Measurements from ENCODE around the gene RAPGEF3.

DNA sequence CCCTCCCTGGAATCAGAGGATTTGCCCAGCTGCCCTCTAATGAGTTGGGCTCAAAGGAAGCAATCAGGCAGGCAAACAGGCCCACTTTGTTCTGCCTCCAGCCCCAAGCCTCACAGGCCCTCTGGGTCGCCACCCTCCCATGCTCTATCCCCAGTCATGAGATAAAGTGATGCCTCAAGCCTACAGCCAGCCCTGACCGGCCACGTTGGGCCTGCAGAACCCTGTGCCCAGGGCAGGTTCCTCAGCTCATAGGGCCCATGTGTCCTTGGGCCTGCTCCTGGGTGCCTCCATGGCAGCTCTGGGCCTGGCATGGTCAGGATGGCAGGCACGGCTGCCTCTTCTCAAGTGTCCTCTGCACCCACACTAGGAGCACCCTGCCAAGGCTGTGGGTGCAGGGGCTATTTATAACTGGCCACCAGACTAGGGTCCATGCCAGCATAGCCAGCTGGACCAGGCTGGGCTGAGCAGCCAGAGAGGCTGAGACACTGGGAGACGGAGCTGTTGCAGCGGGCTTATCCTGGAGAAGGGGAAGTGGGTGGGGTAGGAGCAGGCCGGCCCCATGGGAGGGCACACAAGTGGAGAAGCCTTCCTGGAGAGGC, 40.8 kb upstream of the RAPGEF3 start:
- TF ChIP-seq, protein P1, sequence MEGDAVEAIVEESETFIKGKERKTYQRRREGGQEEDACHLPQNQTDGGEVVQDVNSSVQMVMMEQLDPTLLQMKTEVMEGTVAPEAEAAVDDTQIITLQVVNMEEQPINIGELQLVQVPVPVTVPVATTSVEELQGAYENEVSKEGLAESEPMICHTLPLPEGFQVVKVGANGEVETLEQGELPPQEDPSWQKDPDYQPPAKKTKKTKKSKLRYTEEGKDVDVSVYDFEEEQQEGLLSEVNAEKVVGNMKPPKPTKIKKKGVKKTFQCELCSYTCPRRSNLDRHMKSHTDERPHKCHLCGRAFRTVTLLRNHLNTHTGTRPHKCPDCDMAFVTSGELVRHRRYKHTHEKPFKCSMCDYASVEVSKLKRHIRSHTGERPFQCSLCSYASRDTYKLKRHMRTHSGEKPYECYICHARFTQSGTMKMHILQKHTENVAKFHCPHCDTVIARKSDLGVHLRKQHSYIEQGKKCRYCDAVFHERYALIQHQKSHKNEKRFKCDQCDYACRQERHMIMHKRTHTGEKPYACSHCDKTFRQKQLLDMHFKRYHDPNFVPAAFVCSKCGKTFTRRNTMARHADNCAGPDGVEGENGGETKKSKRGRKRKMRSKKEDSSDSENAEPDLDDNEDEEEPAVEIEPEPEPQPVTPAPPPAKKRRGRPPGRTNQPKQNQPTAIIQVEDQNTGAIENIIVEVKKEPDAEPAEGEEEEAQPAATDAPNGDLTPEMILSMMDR (IDR thresholded peaks at IDR 0.05; ENCODE audit: low read depth, low read length, missing input control): no peak
- TF ChIP-seq, protein P2, sequence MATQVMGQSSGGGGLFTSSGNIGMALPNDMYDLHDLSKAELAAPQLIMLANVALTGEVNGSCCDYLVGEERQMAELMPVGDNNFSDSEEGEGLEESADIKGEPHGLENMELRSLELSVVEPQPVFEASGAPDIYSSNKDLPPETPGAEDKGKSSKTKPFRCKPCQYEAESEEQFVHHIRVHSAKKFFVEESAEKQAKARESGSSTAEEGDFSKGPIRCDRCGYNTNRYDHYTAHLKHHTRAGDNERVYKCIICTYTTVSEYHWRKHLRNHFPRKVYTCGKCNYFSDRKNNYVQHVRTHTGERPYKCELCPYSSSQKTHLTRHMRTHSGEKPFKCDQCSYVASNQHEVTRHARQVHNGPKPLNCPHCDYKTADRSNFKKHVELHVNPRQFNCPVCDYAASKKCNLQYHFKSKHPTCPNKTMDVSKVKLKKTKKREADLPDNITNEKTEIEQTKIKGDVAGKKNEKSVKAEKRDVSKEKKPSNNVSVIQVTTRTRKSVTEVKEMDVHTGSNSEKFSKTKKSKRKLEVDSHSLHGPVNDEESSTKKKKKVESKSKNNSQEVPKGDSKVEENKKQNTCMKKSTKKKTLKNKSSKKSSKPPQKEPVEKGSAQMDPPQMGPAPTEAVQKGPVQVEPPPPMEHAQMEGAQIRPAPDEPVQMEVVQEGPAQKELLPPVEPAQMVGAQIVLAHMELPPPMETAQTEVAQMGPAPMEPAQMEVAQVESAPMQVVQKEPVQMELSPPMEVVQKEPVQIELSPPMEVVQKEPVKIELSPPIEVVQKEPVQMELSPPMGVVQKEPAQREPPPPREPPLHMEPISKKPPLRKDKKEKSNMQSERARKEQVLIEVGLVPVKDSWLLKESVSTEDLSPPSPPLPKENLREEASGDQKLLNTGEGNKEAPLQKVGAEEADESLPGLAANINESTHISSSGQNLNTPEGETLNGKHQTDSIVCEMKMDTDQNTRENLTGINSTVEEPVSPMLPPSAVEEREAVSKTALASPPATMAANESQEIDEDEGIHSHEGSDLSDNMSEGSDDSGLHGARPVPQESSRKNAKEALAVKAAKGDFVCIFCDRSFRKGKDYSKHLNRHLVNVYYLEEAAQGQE (IDR thresholded peaks at IDR 0.05): no peak
- TF ChIP-seq, protein P3, sequence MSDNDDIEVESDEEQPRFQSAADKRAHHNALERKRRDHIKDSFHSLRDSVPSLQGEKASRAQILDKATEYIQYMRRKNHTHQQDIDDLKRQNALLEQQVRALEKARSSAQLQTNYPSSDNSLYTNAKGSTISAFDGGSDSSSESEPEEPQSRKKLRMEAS (IDR thresholded peaks at IDR 0.05): no peak
- TF ChIP-seq RXRA (IDR thresholded peaks at IDR 0.05) (no peak), RAD21 (IDR thresholded peaks at IDR 0.05) (no peak), TAF1 (conservative IDR thresholded peaks at IDR 0.05) (no peak), FOXA1 (IDR thresholded peaks at IDR 0.05) (no peak), EGR1 (IDR thresholded peaks at IDR 0.05; ENCODE audit: low read depth in 2 of 2) (no peak), YY1 (IDR thresholded peaks at IDR 0.05) (no peak), JUND (IDR thresholded peaks at IDR 0.05) (no peak)
- TF ChIP-seq, protein P4, sequence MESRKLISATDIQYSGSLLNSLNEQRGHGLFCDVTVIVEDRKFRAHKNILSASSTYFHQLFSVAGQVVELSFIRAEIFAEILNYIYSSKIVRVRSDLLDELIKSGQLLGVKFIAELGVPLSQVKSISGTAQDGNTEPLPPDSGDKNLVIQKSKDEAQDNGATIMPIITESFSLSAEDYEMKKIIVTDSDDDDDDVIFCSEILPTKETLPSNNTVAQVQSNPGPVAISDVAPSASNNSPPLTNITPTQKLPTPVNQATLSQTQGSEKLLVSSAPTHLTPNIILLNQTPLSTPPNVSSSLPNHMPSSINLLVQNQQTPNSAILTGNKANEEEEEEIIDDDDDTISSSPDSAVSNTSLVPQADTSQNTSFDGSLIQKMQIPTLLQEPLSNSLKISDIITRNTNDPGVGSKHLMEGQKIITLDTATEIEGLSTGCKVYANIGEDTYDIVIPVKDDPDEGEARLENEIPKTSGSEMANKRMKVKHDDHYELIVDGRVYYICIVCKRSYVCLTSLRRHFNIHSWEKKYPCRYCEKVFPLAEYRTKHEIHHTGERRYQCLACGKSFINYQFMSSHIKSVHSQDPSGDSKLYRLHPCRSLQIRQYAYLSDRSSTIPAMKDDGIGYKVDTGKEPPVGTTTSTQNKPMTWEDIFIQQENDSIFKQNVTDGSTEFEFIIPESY (IDR thresholded peaks at IDR 0.05): no peak
